GM23248 (cell line): ENCODE measurements around the gene GHITM.

Experiments
- EZH2 ChIP-seq: fragments of 200-600 bp; sonication (generic); IDR thresholded peaks from 2 replicates; pipeline ENCODE4 v1.6.1; 2018; ENCODE audit warnings: antibody characterized with exemption, mild to moderate bottlenecking; ENCODE audit not compliant: insufficient read depth, poor library complexity, severe bottlenecking
- EZH2phosphoT487 ChIP-seq: fragments of 200-600 bp; sonication (generic); IDR thresholded peaks from 2 replicates; pipeline ENCODE4 v1.6.1; 2018; ENCODE audit warnings: antibody characterized with exemption, moderate library complexity, mild to moderate bottlenecking, low read depth; ENCODE audit not compliant: insufficient read depth

GRCh38 chr10:84108797-84109196 is 30.5 kb upstream of the GHITM start:
- no peak for TF ChIP-seq EZH2
- no peak for TF ChIP-seq EZH2phosphoT487
